ENCODE measurements around the gene GREB1. TPM values are rescaled to one million over a fixed set of nuclear protein-coding genes. Genes with fewer than 3 reads are reported as not detected.
A peak's percentile ranks its signal among the peaks of the same experiment; 100 is the strongest.

The GREB1 gene
- total RNA-seq, 1 experiment from 2014 or later, result 0.90 TPM

GRCh38 chr2:11684894-11685460 is 151.1 kb downstream of the GREB1 start:
- CTCF ChIA-PET, result interaction anchor here (0.6 kb wide), 1 partner anchor 747 kb away, joined by 4 read pairs; no protein-coding TSS in a partner anchor
- DNase-seq, result no peak
- H3K4me1 Mint-ChIP-seq (ENCODE audit: low read depth, unreplicated experiment), result peaks cover 27% of the 10 kb centered on the region
- no peak overlapping the region for H3K4me3 Mint-ChIP-seq (ENCODE audit: low read depth, unreplicated experiment)
- peaks cover 3% of the 10 kb centered on the region for H3K36me3 Mint-ChIP-seq (ENCODE audit: insufficient read depth, unreplicated experiment)
- peaks cover 56% of the 10 kb centered on the region for H3K27me3 Mint-ChIP-seq (ENCODE audit: unreplicated experiment)
- no TSS peak for BruUV-seq (replicated peaks)
- H3K9me3 Mint-ChIP-seq (ENCODE audit: low read depth, unreplicated experiment), result no peaks in the 10 kb centered on the region
- intact Hi-C loops (cut with micrococcal nuclease; ENCODE audit: unreplicated experiment), result loop anchor here (5.0 kb wide), 1 partner anchor 98 kb away; no protein-coding TSS in a partner anchor
- TF ChIP-seq, protein P1, sequence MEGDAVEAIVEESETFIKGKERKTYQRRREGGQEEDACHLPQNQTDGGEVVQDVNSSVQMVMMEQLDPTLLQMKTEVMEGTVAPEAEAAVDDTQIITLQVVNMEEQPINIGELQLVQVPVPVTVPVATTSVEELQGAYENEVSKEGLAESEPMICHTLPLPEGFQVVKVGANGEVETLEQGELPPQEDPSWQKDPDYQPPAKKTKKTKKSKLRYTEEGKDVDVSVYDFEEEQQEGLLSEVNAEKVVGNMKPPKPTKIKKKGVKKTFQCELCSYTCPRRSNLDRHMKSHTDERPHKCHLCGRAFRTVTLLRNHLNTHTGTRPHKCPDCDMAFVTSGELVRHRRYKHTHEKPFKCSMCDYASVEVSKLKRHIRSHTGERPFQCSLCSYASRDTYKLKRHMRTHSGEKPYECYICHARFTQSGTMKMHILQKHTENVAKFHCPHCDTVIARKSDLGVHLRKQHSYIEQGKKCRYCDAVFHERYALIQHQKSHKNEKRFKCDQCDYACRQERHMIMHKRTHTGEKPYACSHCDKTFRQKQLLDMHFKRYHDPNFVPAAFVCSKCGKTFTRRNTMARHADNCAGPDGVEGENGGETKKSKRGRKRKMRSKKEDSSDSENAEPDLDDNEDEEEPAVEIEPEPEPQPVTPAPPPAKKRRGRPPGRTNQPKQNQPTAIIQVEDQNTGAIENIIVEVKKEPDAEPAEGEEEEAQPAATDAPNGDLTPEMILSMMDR (IDR thresholded peaks at IDR 0.05; ENCODE audit: unreplicated experiment), result no peak
- H3K27ac Mint-ChIP-seq (ENCODE audit: unreplicated experiment), result no peak overlapping the region

DNA sequence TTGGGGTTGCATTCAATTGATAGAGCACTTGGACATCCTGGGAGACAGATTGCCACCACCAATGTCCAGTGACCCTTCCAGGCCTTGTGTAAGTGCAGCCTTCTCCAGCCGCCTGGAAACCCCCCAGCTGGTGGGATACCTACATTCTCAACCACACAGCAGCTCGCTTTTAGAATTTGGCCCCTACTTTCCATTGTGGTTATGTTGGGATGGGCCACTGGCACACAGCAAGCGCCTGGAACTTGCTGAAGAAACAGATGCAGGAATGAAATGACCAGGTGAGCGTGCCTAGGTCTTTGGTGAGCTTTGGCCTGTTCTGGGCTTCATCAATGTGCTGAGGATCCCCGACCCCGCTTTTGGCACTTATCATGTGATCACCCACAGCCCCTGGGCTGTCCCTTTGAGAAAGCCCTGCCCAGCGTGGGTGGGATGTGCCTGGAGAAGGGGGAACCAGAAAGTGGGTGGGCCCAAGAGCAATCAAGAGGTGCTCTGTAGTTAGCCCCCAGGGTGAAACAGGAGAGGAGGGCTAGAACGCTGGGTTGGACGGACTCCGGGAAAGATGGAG is 152.1 kb downstream of the GREB1 start:
- peaks cover 56% of the 10 kb centered on the region for H3K27me3 Mint-ChIP-seq (ENCODE audit: unreplicated experiment)
- peaks cover 17% of the 10 kb centered on the region for H3K4me1 Mint-ChIP-seq (ENCODE audit: low read depth, unreplicated experiment)
- peaks cover 3% of the 10 kb centered on the region for H3K36me3 Mint-ChIP-seq (ENCODE audit: insufficient read depth, unreplicated experiment)
- no peak for DNase-seq
- TF ChIP-seq, protein P1 (IDR thresholded peaks at IDR 0.05; ENCODE audit: unreplicated experiment), result no peak
- CTCF ChIA-PET, result no interaction called here
- no TSS peak for BruUV-seq (replicated peaks)
- H3K27ac Mint-ChIP-seq (ENCODE audit: unreplicated experiment), result no peak overlapping the region
- no peaks in the 10 kb centered on the region for H3K9me3 Mint-ChIP-seq (ENCODE audit: low read depth, unreplicated experiment)
- H3K4me3 Mint-ChIP-seq (ENCODE audit: low read depth, unreplicated experiment), result no peak overlapping the region
- intact Hi-C loops (cut with micrococcal nuclease; ENCODE audit: unreplicated experiment), result no loop called here

GRCh38 chr2:11687736-11688135 is 153.9 kb downstream of the GREB1 start:
- Mint-ChIP-seq H3K9me3 (ENCODE audit: low read depth, unreplicated experiment) (no peaks in the 10 kb centered on the region), H3K4me1 (ENCODE audit: low read depth, unreplicated experiment) (peaks cover 11% of the 10 kb centered on the region), H3K4me3 (ENCODE audit: low read depth, unreplicated experiment) (no peak overlapping the region), H3K27ac (ENCODE audit: unreplicated experiment) (no peak overlapping the region), H3K36me3 (ENCODE audit: insufficient read depth, unreplicated experiment) (peaks cover 3% of the 10 kb centered on the region), H3K27me3 (ENCODE audit: unreplicated experiment) (peaks cover 52% of the 10 kb centered on the region)
- no TSS peak for BruUV-seq (replicated peaks)
- intact Hi-C loops (cut with micrococcal nuclease; ENCODE audit: unreplicated experiment), result loop anchor here (2.0 kb wide), 1 partner anchor 91 kb away; no protein-coding TSS in a partner anchor
- no peak for DNase-seq
- TF ChIP-seq, protein P1 (IDR thresholded peaks at IDR 0.05; ENCODE audit: unreplicated experiment), result no peak
- CTCF ChIA-PET, result interaction anchor here (0.5 to 1.4 kb wide), 11 partner anchors 10 to 97 kb away, joined by 3 to 12 read pairs (median 4); no protein-coding TSS in a partner anchor

DNA sequence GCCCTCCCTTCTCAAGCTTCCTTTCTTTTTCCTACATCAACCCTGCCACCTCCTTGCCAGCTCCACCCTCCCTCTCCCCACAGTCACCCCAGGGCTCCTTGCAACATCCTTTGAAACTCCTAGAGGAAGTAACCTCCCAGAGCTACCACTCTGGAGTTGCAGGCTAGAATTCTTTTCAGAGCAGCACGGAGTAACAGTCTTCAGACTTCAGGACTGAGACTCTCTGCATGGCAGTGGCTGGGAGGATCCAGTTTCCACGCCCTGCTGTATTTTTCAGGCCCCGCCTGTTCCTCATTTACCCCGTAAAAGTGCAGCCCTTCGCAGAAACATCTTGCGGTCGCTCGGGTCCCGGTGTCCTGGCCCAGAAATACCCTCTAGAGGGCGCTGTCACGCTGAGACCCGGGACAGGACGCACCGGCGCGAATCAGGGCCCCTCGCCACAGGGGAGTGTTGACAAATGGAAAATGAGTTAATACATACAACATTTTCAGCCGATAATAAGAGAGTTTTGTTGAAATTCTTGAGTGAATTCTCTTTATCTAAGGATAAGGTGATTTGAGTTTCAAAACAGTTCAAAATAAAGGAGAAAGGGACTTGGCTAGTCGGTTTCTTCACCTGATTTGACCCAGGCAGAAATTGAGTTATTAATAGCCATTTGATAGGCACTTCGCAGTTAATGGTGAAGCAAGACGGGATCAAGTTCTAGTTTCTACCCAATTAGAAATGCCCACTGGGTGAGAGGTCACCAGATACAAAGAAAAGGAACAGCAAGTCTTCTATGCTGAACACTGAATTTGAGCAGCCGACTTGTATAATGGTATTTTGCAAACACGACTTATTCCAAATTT is 154.6 kb downstream of the GREB1 start:
- Mint-ChIP-seq H3K27me3 (ENCODE audit: unreplicated experiment) (peaks cover 45% of the 10 kb centered on the region), H3K9me3 (ENCODE audit: low read depth, unreplicated experiment) (no peaks in the 10 kb centered on the region), H3K4me1 (ENCODE audit: low read depth, unreplicated experiment) (peaks cover 11% of the 10 kb centered on the region), H3K36me3 (ENCODE audit: insufficient read depth, unreplicated experiment) (peaks cover 3% of the 10 kb centered on the region), H3K4me3 (ENCODE audit: low read depth, unreplicated experiment) (peak overlapping the region; percentile 41), H3K27ac (ENCODE audit: unreplicated experiment) (no peak overlapping the region)
- TF ChIP-seq, protein P1 (IDR thresholded peaks at IDR 0.05; ENCODE audit: unreplicated experiment), result peak; percentile 86
- no TSS peak for BruUV-seq (replicated peaks)
- intact Hi-C loops (cut with micrococcal nuclease; ENCODE audit: unreplicated experiment), result loop anchor here (2.0 kb wide), 1 partner anchor 90 kb away; no protein-coding TSS in a partner anchor
- DNase-seq, result peak; percentile 81
- CTCF ChIA-PET, result interaction anchor here (0.5 to 1.4 kb wide), 11 partner anchors 9 to 97 kb away, joined by 3 to 12 read pairs (median 4); no protein-coding TSS in a partner anchor

All from Calu3 (cell line).